Panc1 (cell line): ENCODE results near the gene C10orf143.

Source experiments
- POLR2AphosphoS5 ChIP-seq: IDR thresholded peaks from 2 replicates; pipeline ENCODE4 v1.6.1; 2012; ENCODE audit warnings: mild to moderate bottlenecking, low read depth, low read length, moderate library complexity
- REST ChIP-seq, 2 experiments: IDR thresholded peaks; 2 replicates each; pipeline ENCODE4 v1.6.1; 2011 to 2012; ENCODE audit warnings: low read depth in 2 of 2, control low read depth in 1 of 2, low read length in 1 of 2, mild to moderate bottlenecking in 1 of 2, moderate library complexity in 1 of 2; ENCODE audit not compliant: insufficient read depth in 1 of 2
- SIN3A ChIP-seq: IDR thresholded peaks from 2 replicates; pipeline ENCODE4 v1.6.1; 2012; ENCODE audit warnings: low read depth, mild to moderate bottlenecking, low read length, moderate library complexity, borderline replicate concordance; ENCODE audit not compliant: insufficient read depth
- TF ChIP-seq, protein P1 (sequence below): fragments of 450-650 bp; IDR thresholded peaks from 2 replicates; pipeline ENCODE4 v1.5.1; 2017; ENCODE audit warnings: mild to moderate bottlenecking

DNA sequence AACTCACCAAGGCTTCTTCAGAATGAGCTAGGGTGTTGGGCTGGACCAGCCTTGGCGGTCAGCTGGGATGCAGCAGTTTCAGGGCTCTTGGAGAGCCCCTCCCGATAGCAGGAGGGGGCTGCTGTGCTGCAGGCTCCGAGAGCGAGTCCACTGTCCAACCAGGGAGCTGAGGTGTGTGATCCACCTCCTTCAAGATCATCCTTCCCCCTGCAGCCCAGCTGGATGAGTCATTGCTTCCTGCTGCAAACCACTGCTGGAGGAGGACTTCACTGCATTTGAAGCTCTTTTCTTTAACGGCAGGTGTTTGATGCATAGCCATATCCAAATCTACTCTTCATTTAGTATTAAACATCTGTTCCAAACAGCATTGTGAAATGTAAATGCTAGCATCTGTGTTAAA, 92.4 kb downstream of the C10orf143 start:
- TF ChIP-seq REST (IDR thresholded peaks at IDR 0.05; ENCODE audit: insufficient read depth in 1 of 2, low read depth in 2 of 2, low read length in 1 of 2) (no peak), POLR2AphosphoS5 (no peak), SIN3A (no peak)
- TF ChIP-seq, protein P1, sequence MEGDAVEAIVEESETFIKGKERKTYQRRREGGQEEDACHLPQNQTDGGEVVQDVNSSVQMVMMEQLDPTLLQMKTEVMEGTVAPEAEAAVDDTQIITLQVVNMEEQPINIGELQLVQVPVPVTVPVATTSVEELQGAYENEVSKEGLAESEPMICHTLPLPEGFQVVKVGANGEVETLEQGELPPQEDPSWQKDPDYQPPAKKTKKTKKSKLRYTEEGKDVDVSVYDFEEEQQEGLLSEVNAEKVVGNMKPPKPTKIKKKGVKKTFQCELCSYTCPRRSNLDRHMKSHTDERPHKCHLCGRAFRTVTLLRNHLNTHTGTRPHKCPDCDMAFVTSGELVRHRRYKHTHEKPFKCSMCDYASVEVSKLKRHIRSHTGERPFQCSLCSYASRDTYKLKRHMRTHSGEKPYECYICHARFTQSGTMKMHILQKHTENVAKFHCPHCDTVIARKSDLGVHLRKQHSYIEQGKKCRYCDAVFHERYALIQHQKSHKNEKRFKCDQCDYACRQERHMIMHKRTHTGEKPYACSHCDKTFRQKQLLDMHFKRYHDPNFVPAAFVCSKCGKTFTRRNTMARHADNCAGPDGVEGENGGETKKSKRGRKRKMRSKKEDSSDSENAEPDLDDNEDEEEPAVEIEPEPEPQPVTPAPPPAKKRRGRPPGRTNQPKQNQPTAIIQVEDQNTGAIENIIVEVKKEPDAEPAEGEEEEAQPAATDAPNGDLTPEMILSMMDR = no peak
